Tongue (tissue), 2 donors: ENCODE results near the gene DLAT. TPM values are rescaled to one million over a fixed set of nuclear protein-coding genes. Genes with fewer than 3 reads are reported as not detected.
"Not testable (repeated sequence)": the region's sequence is repeated elsewhere in the genome, so short reads cannot be mapped to it uniquely, and the experiment has no call there.

ENCODE experiments used
- DNase-seq: peaks from one replicate; pipeline ENCODE4 v3.0.0-alpha.2; 2015
- total RNA-seq: library from RNA; depleted of rRNA; stranded (reverse); fragments of >200 nt; gene quantifications from one replicate; pipeline ENCODE4 v1.2.3, GENCODE V29; 2014

Gene DLAT
- total RNA-seq, 1 donor from 2014 or later = 77.1 TPM

DNA sequence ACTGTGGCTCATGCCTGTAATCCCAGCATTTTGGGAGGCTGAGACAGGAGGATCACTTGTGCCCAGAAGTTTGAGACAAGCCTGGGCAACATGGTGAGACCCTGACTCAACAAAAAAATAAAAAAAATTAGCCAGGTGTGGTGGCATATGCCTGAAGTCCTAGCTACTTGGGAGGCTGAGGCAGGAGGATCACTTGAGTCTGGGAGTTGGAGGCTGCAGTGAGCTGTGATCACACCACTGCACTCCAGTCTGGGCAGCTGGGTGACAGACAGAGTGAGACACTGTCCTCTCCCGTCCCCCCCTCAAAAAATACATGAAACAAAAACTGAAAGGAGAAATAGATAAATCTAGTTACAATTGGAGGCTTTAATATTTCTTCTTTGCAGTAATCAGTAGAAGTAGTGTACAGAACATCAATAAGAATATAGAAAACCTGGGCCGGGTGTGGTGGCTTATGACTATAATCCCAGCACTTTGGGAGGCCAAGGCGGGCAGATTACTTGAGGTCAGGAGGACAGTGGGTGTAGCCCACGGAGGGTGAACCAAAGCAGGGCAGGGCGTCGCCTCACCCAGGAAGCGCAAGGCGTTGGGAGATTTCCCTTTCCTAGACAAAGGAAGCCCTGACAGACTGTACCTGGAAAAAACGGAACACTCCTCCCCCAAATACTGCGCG, 19.6 kb upstream of the DLAT start:
- no peak for DNase-seq

- DNase-seq = not testable (repeated sequence)
Observed at GRCh38 chr11:112006095-112006441, 19.1 kb upstream of the DLAT start.

DNA sequence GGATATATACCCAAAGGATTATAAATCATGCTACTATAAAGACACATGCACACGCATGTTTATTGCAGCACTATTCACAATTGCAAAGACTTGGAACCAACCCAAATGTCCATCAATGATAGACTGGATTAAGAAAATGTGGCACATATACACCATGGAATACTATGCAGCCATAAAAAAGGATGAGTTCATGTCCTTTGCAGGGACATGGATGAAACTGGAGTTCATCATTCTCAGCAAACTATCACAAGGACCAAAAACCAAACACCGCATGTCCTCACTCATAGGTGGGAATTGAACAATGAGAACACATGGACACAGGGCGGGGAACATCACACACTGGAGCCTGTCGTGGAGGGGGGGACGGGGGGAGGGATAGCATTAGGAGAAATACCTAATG, 13.8 kb upstream of the DLAT start:
- DNase-seq = not testable (repeated sequence)

GRCh38 chr11:112012874-112013273, 12.3 kb upstream of the DLAT start:
- DNase-seq = no peak

DNA sequence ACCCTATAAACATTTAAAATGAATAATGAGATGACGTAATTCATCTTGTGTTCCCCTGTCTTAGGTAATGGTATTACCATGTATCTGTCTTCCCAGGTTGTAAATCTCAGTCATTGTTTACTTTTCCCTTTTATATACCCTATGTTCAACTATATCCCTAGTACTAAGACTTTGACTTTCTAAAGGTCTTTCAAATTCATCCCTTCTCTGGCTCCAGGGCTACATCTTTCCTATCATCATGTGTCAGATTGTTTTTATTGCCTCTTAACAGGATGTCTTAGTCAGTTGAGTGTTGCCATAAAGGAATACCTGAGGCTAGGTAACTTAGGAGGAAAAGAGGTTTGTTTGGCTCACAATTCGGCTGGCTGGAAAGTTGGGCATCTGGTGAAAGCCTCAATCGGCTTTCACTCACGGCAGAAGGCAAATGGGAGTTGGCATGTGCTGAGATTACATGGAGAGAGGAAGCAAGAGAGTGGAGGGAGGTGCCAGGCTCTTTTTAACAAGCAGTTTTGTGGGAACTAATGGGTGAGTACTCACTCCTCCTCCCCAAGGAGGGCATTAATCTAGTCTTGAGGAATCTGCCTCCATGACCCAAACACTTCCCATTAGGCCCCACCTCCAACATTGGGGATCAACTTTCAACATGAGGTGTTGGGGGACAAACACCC, 11.6 kb upstream of the DLAT start:
- no peak for DNase-seq

GRCh38 chr11:112016088-112016764, 9.0 kb upstream of the DLAT start:
- DNase-seq = no peak

- no peak for DNase-seq
Observed at GRCh38 chr11:112016765-112017376, 8.3 kb upstream of the DLAT start.

GRCh38 chr11:112017538-112017937, 7.7 kb upstream of the DLAT start:
- DNase-seq = no peak

DNA sequence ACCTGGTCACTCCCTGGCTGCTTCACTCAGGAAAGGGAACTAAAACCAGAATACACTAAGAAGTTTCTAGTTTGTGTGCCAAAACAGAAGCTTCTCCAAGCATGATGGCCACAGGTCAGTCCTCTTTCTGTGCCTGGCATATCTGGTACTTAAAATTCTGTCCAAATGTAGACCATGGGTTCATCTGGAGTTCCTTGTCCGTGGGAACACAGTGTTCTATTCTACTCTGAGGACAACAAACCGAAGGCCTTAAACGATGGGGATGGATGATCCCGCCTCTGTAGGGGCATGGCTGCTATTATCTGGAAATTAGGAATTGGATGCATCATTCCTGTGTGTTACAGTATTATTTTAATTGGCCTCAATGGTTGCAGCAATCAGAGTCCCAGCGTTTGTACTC, 6.1 kb upstream of the DLAT start:
- DNase-seq = no peak

- no peak for DNase-seq
Observed at GRCh38 chr11:112023104-112023503, 2.1 kb upstream of the DLAT start.

DNA sequence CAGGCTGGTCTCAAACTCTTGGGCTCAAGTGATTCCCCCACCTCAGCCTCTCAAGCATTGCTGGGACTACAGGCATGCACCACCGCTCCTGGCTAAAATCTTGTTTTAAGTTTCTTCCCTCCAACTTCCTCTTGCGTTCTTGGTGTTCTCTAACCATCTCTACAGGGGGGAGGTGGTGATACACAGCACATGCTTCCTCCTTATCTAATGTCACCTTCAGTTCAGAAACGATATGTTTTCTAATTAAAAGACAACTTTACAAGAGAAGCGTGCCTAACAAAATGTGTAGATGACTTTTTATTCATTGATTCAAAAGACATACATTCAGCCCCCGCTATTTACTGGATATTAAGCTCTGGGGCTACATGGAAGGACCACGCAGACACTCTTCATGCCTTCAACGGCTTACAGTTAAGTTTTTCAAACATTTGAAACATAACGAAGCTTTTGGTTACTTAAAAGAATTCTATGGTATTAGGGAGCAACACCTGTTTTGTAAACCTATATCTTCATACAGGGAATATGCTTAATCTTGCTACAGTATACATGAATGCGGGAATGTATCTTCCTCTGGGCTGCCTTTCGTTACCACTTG, 933 bp upstream of the DLAT start:
- no peak for DNase-seq

- peak; percentile 36 for DNase-seq
Observed at GRCh38 chr11:112025707-112026106, 499 bp downstream of the DLAT start.

GRCh38 chr11:112026784-112027410, 1.7 kb downstream of the DLAT start:
- DNase-seq = not testable (repeated sequence)

- no peak for DNase-seq
Observed at GRCh38 chr11:112029460-112029859, 4.3 kb downstream of the DLAT start.

GRCh38 chr11:112033902-112034301, 8.7 kb downstream of the DLAT start:
- DNase-seq = no peak

- no peak for DNase-seq
Observed at GRCh38 chr11:112037527-112037926, 12.3 kb downstream of the DLAT start.

- DNase-seq = no peak
Observed at GRCh38 chr11:112042161-112042960, 17.2 kb downstream of the DLAT start.

GRCh38 chr11:112042961-112043304, 17.7 kb downstream of the DLAT start:
- no peak for DNase-seq

GRCh38 chr11:112044961-112045360, 19.8 kb downstream of the DLAT start:
- DNase-seq = no peak

DNA sequence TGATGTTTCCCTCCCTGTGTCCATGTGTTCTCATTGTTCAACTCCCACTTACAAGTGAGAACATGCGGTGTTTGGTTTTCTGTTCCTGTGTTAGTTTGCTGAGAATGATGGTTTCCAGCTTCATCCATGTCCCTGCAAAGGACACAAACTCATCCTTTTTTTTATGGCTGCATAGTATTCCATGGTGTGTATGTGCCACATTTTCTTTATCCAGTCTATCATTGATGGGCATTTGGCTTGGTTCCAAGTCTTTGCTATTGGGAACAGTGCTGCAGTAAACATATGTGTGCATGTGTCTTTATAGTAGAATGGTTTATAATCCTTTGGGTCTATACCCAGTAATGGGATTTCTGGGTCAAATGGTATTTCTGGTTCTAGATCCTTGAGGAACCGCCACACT, 21.4 kb downstream of the DLAT start:
- not testable (repeated sequence) for DNase-seq

DNA sequence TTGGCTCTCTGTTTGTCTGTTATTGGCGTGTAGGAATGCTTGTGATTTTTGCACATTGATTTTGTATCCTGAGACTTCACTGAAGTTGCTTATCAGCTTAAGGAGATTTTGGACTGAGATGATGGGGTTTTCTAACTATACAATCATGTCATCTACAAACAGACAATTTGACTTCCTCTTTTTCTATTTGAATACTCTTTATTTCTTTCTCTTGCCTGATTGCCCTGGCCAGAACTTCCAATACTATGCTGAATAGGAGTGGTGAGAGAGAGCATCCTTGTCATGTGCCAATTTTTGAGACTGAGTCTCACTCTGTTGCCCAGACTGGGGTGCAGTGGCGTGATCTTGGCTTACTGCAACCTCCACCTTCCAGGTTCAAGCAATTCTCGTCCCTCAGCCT, 23.0 kb downstream of the DLAT start:
- not testable (repeated sequence) for DNase-seq

- DNase-seq = no peak
Observed at GRCh38 chr11:112049777-112050176, 24.6 kb downstream of the DLAT start.
